ENCODE measurements around the gene PRR13.

- TF ChIP-seq POLR2A (conservative IDR thresholded peaks at IDR 0.05) (no peak; the same call in 1 of the 2 replicates), TGIF2 (CRISPR knock-in tag; IDR thresholded peaks at IDR 0.05) (no peak), KLF16 (IDR thresholded peaks at IDR 0.05) (no peak), GABPA (tag; conservative IDR thresholded peaks at IDR 0.05; ENCODE audit: low read depth) (no peak), REST (IDR thresholded peaks at IDR 0.05; ENCODE audit: borderline replicate concordance) (no peak), REST (CRISPR knock-in tag; IDR thresholded peaks at IDR 0.05; ENCODE audit: low read depth) (no peak), TRIM28 (IDR thresholded peaks at IDR 0.05) (no peak), NCOR1 (IDR thresholded peaks at IDR 0.05) (no peak), TAF7 (tag; IDR thresholded peaks at IDR 0.05) (no peak), BRF2 (IDR thresholded peaks at IDR 0.05; ENCODE audit: borderline replicate concordance, insufficient read depth, insufficient read length) (no peak)
Observed at GRCh38 chr12:53463802-53464560, 22.4 kb downstream of the PRR13 start.

All from K562 (cell line).